ENCODE results near the gene PPP1R9B.

DNA sequence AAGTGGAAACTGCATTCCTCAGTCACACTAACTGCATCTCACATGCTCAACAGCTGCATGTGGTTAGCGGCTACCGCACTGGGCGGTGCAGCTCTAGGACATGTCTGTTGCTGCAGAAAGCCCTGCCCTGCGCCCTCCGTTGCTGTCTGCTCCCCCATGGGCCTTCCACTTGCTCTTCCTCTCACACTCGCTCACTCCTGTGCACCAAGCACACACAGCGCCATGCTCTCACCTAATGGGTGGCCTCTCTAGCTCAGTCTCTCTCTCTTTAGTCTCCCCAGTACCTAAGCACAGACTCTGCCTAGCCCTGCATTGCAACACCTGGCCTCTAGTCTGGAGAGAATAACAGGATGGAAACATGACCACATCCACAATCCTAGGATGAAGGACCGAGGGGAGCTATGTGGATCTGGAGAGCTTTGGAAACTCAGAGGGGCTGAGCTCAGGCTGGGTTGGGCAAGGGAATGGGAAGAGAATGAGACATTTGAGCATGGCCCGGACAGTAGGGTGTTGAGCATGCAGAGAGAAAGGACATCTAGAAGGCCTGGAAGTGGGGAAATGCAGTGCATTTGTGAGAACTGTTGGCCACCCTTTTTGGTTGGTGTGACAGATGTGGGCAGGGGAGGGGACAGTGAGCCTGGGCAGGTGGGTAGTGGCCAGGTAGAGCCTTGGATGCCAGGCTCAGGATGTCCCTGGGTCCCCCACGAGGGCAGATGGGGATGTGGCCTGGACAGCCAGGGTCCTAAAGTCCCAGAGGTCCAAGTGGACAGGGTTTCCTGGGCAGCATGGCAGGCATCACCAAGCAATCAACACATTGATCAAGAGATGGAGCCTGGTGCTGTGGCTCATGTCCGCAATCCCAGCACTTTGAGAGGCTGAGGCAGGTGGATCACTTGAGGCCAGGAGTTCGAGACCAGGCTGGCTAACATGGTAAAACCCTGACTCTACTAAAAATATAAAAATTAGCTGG, 31.4 kb upstream of the PPP1R9B start:
- TF ChIP-seq SIN3A (IDR thresholded peaks at IDR 0.05; ENCODE audit: low read depth) (no peak), ELF1 (IDR thresholded peaks at IDR 0.05; ENCODE audit: borderline replicate concordance, low read depth) (no peak), CTCF (IDR thresholded peaks at IDR 0.05 in 2 of 3, conservative IDR thresholded peaks at IDR 0.05 in 1 of 3; ENCODE audit: borderline replicate concordance in 1 of 3, insufficient read depth in 1 of 3, low read depth in 2 of 3, low read length in 2 of 3) (no peak), EZH2phosphoT487 (IDR thresholded peaks at IDR 0.05; ENCODE audit: borderline replicate concordance) (no peak), SRF (IDR thresholded peaks at IDR 0.05; ENCODE audit: low read depth) (no peak), REST (IDR thresholded peaks at IDR 0.05; ENCODE audit: low read depth) (no peak), POLR2A (IDR thresholded peaks at IDR 0.05; ENCODE audit: borderline replicate concordance, extremely low read depth, insufficient read depth, insufficient read length) (no peak), EZH2 (IDR thresholded peaks at IDR 0.05) (no peak), RAD21 (IDR thresholded peaks at IDR 0.05; ENCODE audit: low read depth) (no peak), ATF3 (IDR thresholded peaks at IDR 0.05) (no peak), ZNF274 (IDR thresholded peaks at IDR 0.05; ENCODE audit: low read depth, low read length) (no peak), CEBPB (IDR thresholded peaks at IDR 0.05; ENCODE audit: low read depth) (no peak)

All from HCT116 (cell line).